ENCODE measurements around the gene USP3. TPM values are rescaled to one million over a fixed set of nuclear protein-coding genes. Genes with fewer than 3 reads are reported as not detected.

USP3 gene
- total and polyA plus RNA-seq, 3 donors from 2014 or later: 23.2 to 43.1 (median 38.5) TPM

DNA sequence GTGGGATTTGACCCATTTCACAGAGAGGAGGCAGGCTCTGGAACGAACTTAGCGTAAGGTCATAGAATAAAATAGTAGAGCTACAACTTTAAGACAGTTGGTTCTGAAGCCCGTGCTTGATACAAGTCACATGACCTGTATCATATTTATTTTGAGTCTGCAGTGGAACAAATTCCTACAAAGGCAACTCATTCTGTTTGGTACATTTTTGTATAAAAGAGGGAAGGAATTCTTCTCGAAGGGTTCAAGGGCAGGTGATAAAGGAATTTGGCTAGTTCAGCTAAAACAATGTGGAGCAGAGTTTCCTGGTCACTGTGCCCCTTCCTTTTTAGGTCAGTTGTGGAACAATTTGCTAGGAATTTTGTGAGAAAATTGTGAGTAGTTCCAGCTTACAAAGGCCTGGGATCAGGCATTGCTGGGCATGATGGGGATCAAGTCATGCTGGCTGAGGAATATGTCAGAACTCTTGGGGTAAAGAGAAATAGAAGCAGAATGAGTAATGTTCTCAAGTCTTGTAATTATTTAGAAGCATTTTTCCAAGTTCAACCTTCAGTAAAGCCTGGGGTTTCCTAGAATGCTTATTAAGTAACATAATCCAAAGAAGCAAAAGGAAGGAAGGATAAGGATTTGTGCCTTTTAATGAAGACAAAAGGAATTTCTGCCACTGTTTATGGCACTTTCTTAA lies 19.1 kb downstream of the USP3 start:
- Histone ChIP-seq H3K4me3 (no peak overlapping the region), H3K4me1 (peaks cover 56% of the 10 kb centered on the region), H3K27me3 (no peaks in the 10 kb centered on the region), H3K36me3 (ENCODE audit: low read depth, missing control alignments) (no peaks in the 10 kb centered on the region), H3K27ac (peak overlapping the region; percentile 40 to 75), H3K9me3 (no peaks in the 10 kb centered on the region)
- WGBS, 2 donors: 35 to 43% methylated on average over 4 of the region's 4 CpGs
- TF ChIP-seq POLR2A (IDR thresholded peaks at IDR 0.05): no peak
- TF ChIP-seq, protein P1, sequence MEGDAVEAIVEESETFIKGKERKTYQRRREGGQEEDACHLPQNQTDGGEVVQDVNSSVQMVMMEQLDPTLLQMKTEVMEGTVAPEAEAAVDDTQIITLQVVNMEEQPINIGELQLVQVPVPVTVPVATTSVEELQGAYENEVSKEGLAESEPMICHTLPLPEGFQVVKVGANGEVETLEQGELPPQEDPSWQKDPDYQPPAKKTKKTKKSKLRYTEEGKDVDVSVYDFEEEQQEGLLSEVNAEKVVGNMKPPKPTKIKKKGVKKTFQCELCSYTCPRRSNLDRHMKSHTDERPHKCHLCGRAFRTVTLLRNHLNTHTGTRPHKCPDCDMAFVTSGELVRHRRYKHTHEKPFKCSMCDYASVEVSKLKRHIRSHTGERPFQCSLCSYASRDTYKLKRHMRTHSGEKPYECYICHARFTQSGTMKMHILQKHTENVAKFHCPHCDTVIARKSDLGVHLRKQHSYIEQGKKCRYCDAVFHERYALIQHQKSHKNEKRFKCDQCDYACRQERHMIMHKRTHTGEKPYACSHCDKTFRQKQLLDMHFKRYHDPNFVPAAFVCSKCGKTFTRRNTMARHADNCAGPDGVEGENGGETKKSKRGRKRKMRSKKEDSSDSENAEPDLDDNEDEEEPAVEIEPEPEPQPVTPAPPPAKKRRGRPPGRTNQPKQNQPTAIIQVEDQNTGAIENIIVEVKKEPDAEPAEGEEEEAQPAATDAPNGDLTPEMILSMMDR (IDR thresholded peaks at IDR 0.05): no peak
- DNase-seq: no peak
- intact Hi-C loops (cut with DNase I; ENCODE audit: low total_unique reads): no loop called here

DNA sequence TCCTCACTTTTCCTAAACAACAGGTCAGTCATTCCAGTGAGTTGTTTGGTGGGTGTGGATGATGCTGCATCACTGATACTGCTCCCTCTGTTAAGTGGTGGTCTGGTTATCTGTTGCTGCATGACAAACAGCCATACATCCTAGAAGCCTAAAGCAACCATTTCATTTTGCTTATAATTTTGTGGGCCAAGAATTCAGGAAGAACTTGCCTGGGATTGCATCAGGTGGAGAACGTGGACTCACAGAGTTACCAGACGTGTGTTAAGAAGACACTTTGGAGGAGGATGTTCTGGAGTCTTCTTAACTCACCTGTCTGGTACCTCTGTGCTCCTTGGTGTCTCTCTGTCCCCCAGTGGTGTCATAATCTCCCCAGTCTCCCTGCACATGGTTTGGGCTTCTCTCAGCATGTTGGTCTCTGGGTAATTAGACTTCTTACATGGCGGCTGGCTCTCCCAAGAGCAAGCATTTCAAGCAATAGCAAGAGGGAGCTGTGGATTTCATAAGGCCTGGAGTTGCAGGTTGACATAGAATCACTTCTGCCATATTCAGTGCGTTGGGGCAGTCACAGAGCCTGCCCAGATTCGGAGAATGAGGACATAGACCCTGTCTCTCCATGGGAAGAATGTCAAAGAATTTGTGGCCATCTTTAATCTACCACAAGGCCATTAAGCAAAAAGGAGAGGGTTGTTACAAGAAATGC lies 20.1 kb downstream of the USP3 start:
- H3K4me1 ChIP-seq: peaks cover 51% of the 10 kb centered on the region
- no peak for TF ChIP-seq POLR2A (IDR thresholded peaks at IDR 0.05)
- TF ChIP-seq, protein P1 (IDR thresholded peaks at IDR 0.05): no peak
- 88 to 91% methylated on average over 5 of the region's 5 CpGs for WGBS, 2 donors
- no peaks in the 10 kb centered on the region for H3K27me3 ChIP-seq
- H3K4me3 ChIP-seq: no peak overlapping the region
- no peaks in the 10 kb centered on the region for H3K36me3 ChIP-seq (ENCODE audit: low read depth, missing control alignments)
- intact Hi-C loops (cut with DNase I; ENCODE audit: low total_unique reads): no loop called here
- peak overlapping the region; percentile 40 to 75 for H3K27ac ChIP-seq
- no peak for DNase-seq
- H3K9me3 ChIP-seq: no peaks in the 10 kb centered on the region

DNA sequence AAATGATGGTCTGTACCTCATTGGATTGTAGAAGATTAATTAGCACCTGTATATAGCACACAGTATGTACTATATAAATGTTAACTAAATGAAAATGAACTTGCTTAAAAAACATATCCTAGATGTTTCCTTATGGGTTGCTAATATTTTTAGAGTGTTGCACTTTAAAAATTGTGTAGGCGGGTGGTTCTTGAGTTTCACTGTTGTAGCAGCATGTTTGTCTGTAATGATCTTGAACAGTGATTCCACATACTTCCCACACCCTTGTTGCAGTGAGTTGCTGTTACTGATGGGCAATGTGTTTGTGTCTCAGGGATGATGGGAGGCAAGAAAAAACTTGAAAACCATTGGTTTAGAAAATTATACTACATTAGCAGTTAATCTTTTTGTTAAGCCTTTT lies 22.0 kb downstream of the USP3 start:
- intact Hi-C loops (cut with DNase I; ENCODE audit: low total_unique reads): no loop called here
- Histone ChIP-seq H3K4me3 (no peak overlapping the region), H3K9me3 (no peaks in the 10 kb centered on the region), H3K4me1 (peaks cover 35% of the 10 kb centered on the region), H3K36me3 (ENCODE audit: low read depth, missing control alignments) (no peaks in the 10 kb centered on the region), H3K27ac (no peak overlapping the region), H3K27me3 (no peaks in the 10 kb centered on the region)
- DNase-seq: no peak
- TF ChIP-seq POLR2A (IDR thresholded peaks at IDR 0.05): no peak
- TF ChIP-seq, protein P1 (IDR thresholded peaks at IDR 0.05): no peak
- whole genome bisulfite sequencing, 2 donors: 60 to 65% methylated on average over 1 of the region's 1 CpG

DNA sequence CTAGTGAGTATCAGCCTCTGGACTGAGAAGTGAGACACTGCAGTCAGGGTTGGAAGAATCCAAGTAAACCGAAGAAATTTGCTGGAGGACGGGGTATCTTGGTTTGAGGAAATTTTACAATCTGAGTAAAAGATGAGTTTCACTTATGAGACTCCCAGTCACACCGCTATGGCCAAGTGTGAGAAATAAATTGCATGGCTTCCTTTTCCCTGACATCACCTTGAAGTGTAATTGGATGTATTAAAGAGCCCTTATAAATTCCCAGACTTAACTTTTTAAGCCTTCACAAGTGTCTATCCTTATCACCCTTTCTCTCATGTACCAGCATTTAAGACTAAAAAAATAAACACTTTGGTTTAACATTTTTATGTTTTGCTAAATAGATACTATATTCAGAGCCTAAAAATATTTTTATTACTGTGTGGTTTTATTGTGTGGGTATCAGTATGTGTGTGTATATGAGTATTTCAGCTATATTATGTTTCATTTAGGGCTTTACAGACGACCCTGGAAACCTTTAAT lies 23.8 kb downstream of the USP3 start:
- no peaks in the 10 kb centered on the region for H3K27me3 ChIP-seq
- no peak overlapping the region for H3K4me3 ChIP-seq
- H3K36me3 ChIP-seq (ENCODE audit: low read depth, missing control alignments): no peaks in the 10 kb centered on the region
- intact Hi-C loops (cut with DNase I; ENCODE audit: low total_unique reads): no loop called here
- H3K27ac ChIP-seq: no peak overlapping the region
- peaks cover 17% of the 10 kb centered on the region for H3K4me1 ChIP-seq
- DNase-seq: no peak
- TF ChIP-seq, protein P1 (IDR thresholded peaks at IDR 0.05): no peak
- TF ChIP-seq POLR2A (IDR thresholded peaks at IDR 0.05): no peak
- 87 to 90% methylated on average over 4 of the region's 4 CpGs for WGBS, 2 donors
- no peaks in the 10 kb centered on the region for H3K9me3 ChIP-seq

All from testis (tissue), 3 donors.